HepG2 (cell line): ENCODE data around the gene LTB4R. TPM values are rescaled to one million over a fixed set of nuclear protein-coding genes. Genes with fewer than 3 reads are reported as not detected.

Source experiments
- ARNT ChIP-seq: fragments of 450-650 bp; IDR thresholded peaks from 2 replicates; pipeline ENCODE4 v1.6.1; 2017
- ESRRA ChIP-seq: sonication (generic); formaldehyde crosslinking; IDR thresholded peaks from 2 replicates; pipeline ENCODE4 v1.5.1; 2020; ENCODE audit warnings: mild to moderate bottlenecking, low read depth, missing genetic modification reagents
- FOXO4 ChIP-seq: sonication (generic); formaldehyde crosslinking; conservative IDR thresholded peaks from 2 replicates; pipeline ENCODE4 v1.8.1; 2023; ENCODE audit warnings: missing genetic modification reagents
- MEIS1 ChIP-seq: sonication (generic); formaldehyde crosslinking; IDR thresholded peaks from 2 replicates; pipeline ENCODE4 v1.9.0; 2021; ENCODE audit warnings: mild to moderate bottlenecking, missing genetic modification reagents, moderate library complexity, borderline replicate concordance
- SRY ChIP-seq: sonication (generic); formaldehyde crosslinking; IDR thresholded peaks from 2 replicates; pipeline ENCODE4 v1.8.0; 2022; ENCODE audit warnings: mild to moderate bottlenecking, missing genetic modification reagents
- ZMYM3 ChIP-seq: sonication (generic); formaldehyde crosslinking; IDR thresholded peaks from 2 replicates; pipeline ENCODE4 v1.5.1; 2020; ENCODE audit warnings: mild to moderate bottlenecking, missing genetic modification reagents
- ZNF383 ChIP-seq: sonication (generic); formaldehyde crosslinking; IDR thresholded peaks from 2 replicates; pipeline ENCODE4 v1.4.0; 2020; ENCODE audit warnings: missing genetic modification reagents, mild to moderate bottlenecking, borderline replicate concordance
- ZNF431 ChIP-seq: sonication (generic); formaldehyde crosslinking; IDR thresholded peaks from 2 replicates; pipeline ENCODE4 v1.9.0; 2022; ENCODE audit warnings: missing genetic modification reagents, low read depth, mild to moderate bottlenecking, borderline replicate concordance
- polyA plus RNA-seq, 8 experiments: library from polyadenylated mRNA; depleted of rRNA in 3 of 8; stranded (reverse) in 7 of 8; unstranded in 1 of 8; fragments of >200 nt; fragmentation: Illumina TruSeq in 4 of 8; extraction: Trizol in 4 of 8; gene quantifications; 2 replicates each; pipeline versions ENCODE4 v1.2.1 to v1.2.3, GENCODE V29; 2011 to 2016; ENCODE audit warnings: low read depth in 4 of 8, missing spikeins in 1 of 8, mixed read lengths in 1 of 8; ENCODE audit not compliant: insufficient read depth in 1 of 8
- total RNA-seq, 5 experiments: library from RNA; depleted of rRNA; stranded (reverse); fragments of >200 nt; fragmentation: Illumina TruSeq; extraction: Trizol; gene quantifications; 2 replicates each; pipeline ENCODE4 v1.2.3, GENCODE V29; 2016; ENCODE audit warnings: low read depth in 1 of 5
- TF ChIP-seq, protein P1 (sequence below): sonication (generic); formaldehyde crosslinking; IDR thresholded peaks from 2 replicates; pipeline ENCODE4 v1.4.0; 2020; ENCODE audit warnings: mild to moderate bottlenecking, missing genetic modification reagents, borderline replicate concordance

LTB4R gene
- total and polyA plus RNA-seq, 2 of the 13 experiments (the other 11 are each of a cell fraction or from before 2014, with no cell fraction given) = 3.2 to 8.2 TPM

GRCh38 chr14:24291446-24292117 lies 19.7 kb upstream of the LTB4R start (continued):
- 0 out of 2 replicates have a peak, but pooled peaks have one; percentile 83 for TF ChIP-seq FOXO4 (CRISPR knock-in tag)
- no peak for TF ChIP-seq ARNT
- TF ChIP-seq, protein P1, sequence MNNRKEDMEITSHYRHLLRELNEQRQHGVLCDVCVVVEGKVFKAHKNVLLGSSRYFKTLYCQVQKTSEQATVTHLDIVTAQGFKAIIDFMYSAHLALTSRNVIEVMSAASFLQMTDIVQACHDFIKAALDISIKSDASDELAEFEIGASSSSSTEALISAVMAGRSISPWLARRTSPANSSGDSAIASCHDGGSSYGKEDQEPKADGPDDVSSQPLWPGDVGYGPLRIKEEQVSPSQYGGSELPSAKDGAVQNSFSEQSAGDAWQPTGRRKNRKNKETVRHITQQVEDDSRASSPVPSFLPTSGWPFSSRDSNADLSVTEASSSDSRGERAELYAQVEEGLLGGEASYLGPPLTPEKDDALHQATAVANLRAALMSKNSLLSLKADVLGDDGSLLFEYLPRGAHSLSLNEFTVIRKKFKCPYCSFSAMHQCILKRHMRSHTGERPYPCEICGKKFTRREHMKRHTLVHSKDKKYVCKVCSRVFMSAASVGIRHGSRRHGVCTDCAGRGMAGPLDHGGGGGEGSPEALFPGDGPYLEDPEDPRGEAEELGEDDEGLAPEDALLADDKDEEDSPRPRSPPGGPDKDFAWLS (CRISPR knock-in tag) = 0 out of 2 replicates have a peak, but pooled peaks have one; percentile 56
- peak; percentile 70; the same call in 1 of the 2 replicates for TF ChIP-seq ZMYM3 (CRISPR knock-in tag)
- TF ChIP-seq ZNF431 = 0 out of 2 replicates have a peak, but pooled peaks have one; percentile 22
- TF ChIP-seq SRY (CRISPR knock-in tag) = no peak
- 0 out of 2 replicates have a peak, but pooled peaks have one; percentile 76 for TF ChIP-seq ZNF383 (CRISPR knock-in tag)
- peak; percentile 35; the same call in 1 of the 2 replicates for TF ChIP-seq MEIS1 (CRISPR knock-in tag)
- TF ChIP-seq ESRRA (CRISPR knock-in tag) = 0 out of 2 replicates have a peak, but pooled peaks have one; percentile 29
